ENCODE measurements around the gene GALK2.

DNA sequence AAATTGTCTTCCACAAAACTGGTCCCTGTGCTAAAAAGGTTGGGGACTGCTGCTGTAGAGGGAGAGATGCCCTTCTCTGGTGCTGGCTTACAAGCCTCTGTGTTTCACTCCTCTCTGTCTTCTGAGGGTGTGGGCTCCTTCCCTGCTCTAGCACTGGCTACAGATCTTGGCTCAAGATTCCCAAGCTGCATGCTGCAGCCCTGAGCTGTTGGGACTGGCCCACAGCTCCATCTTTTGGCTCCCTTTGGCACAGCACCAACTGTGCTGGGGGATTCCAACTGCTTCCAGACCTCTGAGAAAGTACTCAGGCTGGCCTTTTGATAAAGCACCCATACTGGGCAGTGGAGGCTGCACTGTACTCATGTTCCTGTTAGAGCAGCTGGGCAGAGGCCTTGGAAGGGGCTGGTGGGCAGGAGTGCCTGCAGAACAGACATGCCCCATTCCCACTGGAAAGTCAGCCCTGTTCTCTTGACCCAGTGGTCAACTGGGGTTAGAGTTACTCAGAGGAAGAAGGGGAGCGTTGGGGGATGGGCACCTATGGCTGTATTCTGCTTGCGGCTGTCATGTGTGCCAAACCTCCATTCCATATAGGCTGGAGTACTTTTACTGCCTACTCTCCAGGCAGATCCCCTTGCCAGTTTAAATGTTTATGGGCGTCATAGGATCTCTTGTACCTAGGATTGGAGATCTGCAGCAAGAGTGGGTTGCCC is 55.7 kb downstream of the GALK2 start:
- TF ChIP-seq, protein P1, sequence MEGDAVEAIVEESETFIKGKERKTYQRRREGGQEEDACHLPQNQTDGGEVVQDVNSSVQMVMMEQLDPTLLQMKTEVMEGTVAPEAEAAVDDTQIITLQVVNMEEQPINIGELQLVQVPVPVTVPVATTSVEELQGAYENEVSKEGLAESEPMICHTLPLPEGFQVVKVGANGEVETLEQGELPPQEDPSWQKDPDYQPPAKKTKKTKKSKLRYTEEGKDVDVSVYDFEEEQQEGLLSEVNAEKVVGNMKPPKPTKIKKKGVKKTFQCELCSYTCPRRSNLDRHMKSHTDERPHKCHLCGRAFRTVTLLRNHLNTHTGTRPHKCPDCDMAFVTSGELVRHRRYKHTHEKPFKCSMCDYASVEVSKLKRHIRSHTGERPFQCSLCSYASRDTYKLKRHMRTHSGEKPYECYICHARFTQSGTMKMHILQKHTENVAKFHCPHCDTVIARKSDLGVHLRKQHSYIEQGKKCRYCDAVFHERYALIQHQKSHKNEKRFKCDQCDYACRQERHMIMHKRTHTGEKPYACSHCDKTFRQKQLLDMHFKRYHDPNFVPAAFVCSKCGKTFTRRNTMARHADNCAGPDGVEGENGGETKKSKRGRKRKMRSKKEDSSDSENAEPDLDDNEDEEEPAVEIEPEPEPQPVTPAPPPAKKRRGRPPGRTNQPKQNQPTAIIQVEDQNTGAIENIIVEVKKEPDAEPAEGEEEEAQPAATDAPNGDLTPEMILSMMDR (conservative IDR thresholded peaks at IDR 0.05): no peak
- no peak for TF ChIP-seq EZH2 (IDR thresholded peaks at IDR 0.05; ENCODE audit: low read depth)
